ENCODE measurements around the gene CTNNAL1. TPM values are rescaled to one million over a fixed set of nuclear protein-coding genes. Genes with fewer than 3 reads are reported as not detected.

Gene CTNNAL1
- total and polyA plus RNA-seq, 9 of the 15 experiments (the other 6 are each of a cell fraction or from before 2014, with no cell fraction given) = 23.2 to 78.0 (median 46.7) TPM

- TF ChIP-seq STAT6 (CRISPR knock-in tag; IDR thresholded peaks at IDR 0.05) = no peak
- no peak for TF ChIP-seq ARID2 (IDR thresholded peaks at IDR 0.05)
- TF ChIP-seq FOXJ3 (CRISPR knock-in tag; IDR thresholded peaks at IDR 0.05) = no peak
- TF ChIP-seq MYC (IDR thresholded peaks at IDR 0.05; ENCODE audit: low read depth, low read length) = peak; percentile 85
- no peak for TF ChIP-seq MYC (CRISPR knock-in tag; IDR thresholded peaks at IDR 0.05; ENCODE audit: borderline replicate concordance, low read depth)
- no peak for TF ChIP-seq RBM17 (IDR thresholded peaks at IDR 0.05; ENCODE audit: borderline replicate concordance, low read depth, low read length)
- no peak for TF ChIP-seq IRF2 (CRISPR knock-in tag; IDR thresholded peaks at IDR 0.05)
- TF ChIP-seq ATF1 (CRISPR knock-in tag; IDR thresholded peaks at IDR 0.05) = no peak
- peak; percentile 72 for TF ChIP-seq ATF1 (tag; IDR thresholded peaks at IDR 0.05)
- TF ChIP-seq ZNF766 (CRISPR knock-in tag; conservative IDR thresholded peaks at IDR 0.05) = no peak
- no peak for TF ChIP-seq GTF2B (IDR thresholded peaks at IDR 0.05; ENCODE audit: extremely low read depth, insufficient read length)
- TF ChIP-seq PRMT5 (CRISPR knock-in tag; IDR thresholded peaks at IDR 0.05) = no peak
- no peak for TF ChIP-seq NFRKB (IDR thresholded peaks at IDR 0.05; ENCODE audit: low read depth)
- TF ChIP-seq CREB3 (tag; conservative IDR thresholded peaks at IDR 0.05; ENCODE audit: low read depth) = no peak
- TF ChIP-seq TSHZ1 (CRISPR knock-in tag; IDR thresholded peaks at IDR 0.05) = no peak
- TF ChIP-seq FOXK2 (conservative IDR thresholded peaks at IDR 0.05 in 1 of 2, IDR thresholded peaks at IDR 0.05 in 1 of 2; ENCODE audit: low read depth in 2 of 2) = peak; percentile 81 to 84; a peak in 3 of 4 replicates
- TF ChIP-seq TBL1XR1 (IDR thresholded peaks at IDR 0.05; ENCODE audit: low read length in 2 of 2) = no peak
- no peak for TF ChIP-seq FOXP4 (CRISPR knock-in tag; IDR thresholded peaks at IDR 0.05; ENCODE audit: borderline replicate concordance)
Observed at GRCh38 chr9:108963459-108964143, 49.7 kb downstream of the CTNNAL1 start (continued).
